HT1080 (cell line): ENCODE results near the gene P2RY4. TPM values are rescaled to one million over a fixed set of nuclear protein-coding genes. Genes with fewer than 3 reads are reported as not detected.

ENCODE experiments used
- DNase-seq: peaks from one replicate; pipeline ENCODE4 v3.0.0-alpha.2; 2015; ENCODE audit warnings: low read depth
- small RNA-seq: library from RNA; depleted of rRNA; stranded (forward); fragments of <200 nt; gene quantifications from one replicate; pipeline ENCODE3, GENCODE V24; 2014
- total RNA-seq: library from RNA; depleted of rRNA; stranded (reverse); fragments of >200 nt; shearing (Covaris generic); gene quantifications from 2 replicates; pipeline ENCODE4 v1.2.3, GENCODE V29; 2014; rRNA removed

The P2RY4 gene
- total RNA-seq, 1 experiment from 2014 or later, result not detected

- DNase-seq, result no peak
These were observed 15.1 kb downstream of the P2RY4 start for GRCh38 chrX:70244881-70245280.

- DNase-seq, result peak; percentile 67
These were observed 16.4 kb downstream of the P2RY4 start for GRCh38 chrX:70243601-70244000.

- DNase-seq, result no peak
These were observed 18.5 kb downstream of the P2RY4 start for GRCh38 chrX:70241501-70241900.

GRCh38 chrX:70240751-70241150 is 19.3 kb downstream of the P2RY4 start:
- no peak for DNase-seq

GRCh38 chrX:70234355-70234754 is 25.6 kb downstream of the P2RY4 start, which contains the start of gene AWAT1:
Gene AWAT1 (plus strand): TSS chrX:70234655. CDS start chrX:70234696, 41 bp downstream.
- no peak for DNase-seq

- no peak for DNase-seq
These were observed 28.3 kb downstream of the P2RY4 start for GRCh38 chrX:70231666-70232065.

GRCh38 chrX:70226687-70227086 is 33.3 kb downstream of the P2RY4 start:
- no peak for DNase-seq

GRCh38 chrX:70226048-70226447 is 34.0 kb downstream of the P2RY4 start:
- DNase-seq, result no peak

GRCh38 chrX:70219938-70220764 is 39.9 kb downstream of the P2RY4 start:
- peak; percentile 21 for DNase-seq

GRCh38 chrX:70209570-70209969 is 50.4 kb downstream of the P2RY4 start:
- DNase-seq, result peak; percentile 1

- no peak for DNase-seq
These were observed 51.5 kb downstream of the P2RY4 start for GRCh38 chrX:70208479-70208878.

Small RNA genes within 50 kb of the gene (small RNA-seq; reads per million reads assigned to genes)
- not detected for gene RNA5SP507

Other genes starting within 250 kb of the P2RY4 start
- gene AWAT2, start 210.3 kb downstream of the P2RY4 start, total RNA-seq, result 0.19 and 0.23 TPM in 2 replicates
- gene OTUD6A, start 197.7 kb downstream of the P2RY4 start, total RNA-seq, result not detected in 2 replicates
- gene IGBP1, start 126.8 kb downstream of the P2RY4 start, total RNA-seq, result 37.4 and 39.7 TPM in 2 replicates
- not detected in 2 replicates for gene DGAT2L6, start 82.7 kb downstream of the P2RY4 start, total RNA-seq
- not detected in 2 replicates for gene AWAT1, start 25.5 kb downstream of the P2RY4 start, total RNA-seq
- not detected in 2 replicates for gene ARR3, start 8.1 kb upstream of the P2RY4 start, total RNA-seq
- gene RAB41, start 22.0 kb upstream of the P2RY4 start, total RNA-seq, result not detected in 2 replicates
- 59.2 and 68.4 TPM in 2 replicates for gene PDZD11, start 29.7 kb upstream of the P2RY4 start, total RNA-seq
- gene KIF4A, start 29.9 kb upstream of the P2RY4 start, total RNA-seq, result 29.8 and 30.6 TPM in 2 replicates
- gene GDPD2, start 163.1 kb upstream of the P2RY4 start, total RNA-seq, result 0.11 TPM in 1 of 2 replicates, not detected in the other
- 6.7 and 7.4 TPM in 2 replicates for gene DLG3, start 184.6 kb upstream of the P2RY4 start, total RNA-seq